HepG2 (cell line): ENCODE results near the gene AGRN.

Experiments used
- CBX2 ChIP-seq, 2 experiments: fragments of 200-600 bp in 1 of 2; sonication (generic); formaldehyde crosslinking in 1 of 2; IDR thresholded peaks; 2 replicates each; pipeline versions ENCODE4 v1.7.0 to v1.8.1; 2018 to 2022; ENCODE audit warnings: low read depth in 2 of 2, low read length in 1 of 2, mild to moderate bottlenecking in 1 of 2, missing genetic modification reagents in 1 of 2
- CTCF ChIP-seq: sonication (generic); formaldehyde crosslinking; IDR thresholded peaks from 2 replicates; pipeline ENCODE4 v1.5.0; 2020; ENCODE audit warnings: mild to moderate bottlenecking, missing genetic modification reagents, moderate library complexity
- HCFC1 ChIP-seq: fragments of 150-350 bp; IDR thresholded peaks from 2 replicates; pipeline ENCODE4 v1.6.1; 2014; ENCODE audit warnings: low read depth, low read length
- IRF1 ChIP-seq: sonication (generic); formaldehyde crosslinking; IDR thresholded peaks from 2 replicates; pipeline ENCODE4 v1.4.0; 2020; ENCODE audit warnings: low read depth, mild to moderate bottlenecking, missing genetic modification reagents
- MED13 ChIP-seq: sonication (generic); formaldehyde crosslinking; IDR thresholded peaks from 2 replicates; pipeline ENCODE4 v1.5.0; 2020; ENCODE audit warnings: missing genetic modification reagents
- POLR2A ChIP-seq, 2 experiments: IDR thresholded peaks; 2 replicates each; pipeline ENCODE4 v1.6.1; 2011; ENCODE audit warnings: low read depth in 2 of 2, low read length in 2 of 2, mild to moderate bottlenecking in 1 of 2, moderate library complexity in 1 of 2; ENCODE audit not compliant: insufficient read depth in 1 of 2
- POLR2AphosphoS5 ChIP-seq: IDR thresholded peaks from 2 replicates; pipeline ENCODE4 v1.6.1; 2012; ENCODE audit warnings: low read depth, low read length
- RAD21 ChIP-seq: fragments of 450-650 bp; formaldehyde crosslinking; IDR thresholded peaks from 2 replicates; pipeline ENCODE4 v1.5.0; 2020; ENCODE audit warnings: mild to moderate bottlenecking
- RNF2 ChIP-seq: fragments of 450-650 bp; conservative IDR thresholded peaks from 2 replicates; pipeline ENCODE4 v1.6.1; 2016; ENCODE audit warnings: low read depth
- SPEN ChIP-seq: sonication (generic); formaldehyde crosslinking; IDR thresholded peaks from 2 replicates; pipeline ENCODE4 v1.5.1; 2020; ENCODE audit warnings: low read depth, mild to moderate bottlenecking, missing genetic modification reagents
- TCF7 ChIP-seq: sonication (generic); IDR thresholded peaks from 2 replicates; pipeline ENCODE4 v1.6.1; 2016; ENCODE audit warnings: antibody characterized with exemption, low read depth
- ZBED4 ChIP-seq: sonication (generic); formaldehyde crosslinking; IDR thresholded peaks from 2 replicates; pipeline ENCODE4 v1.4.0; 2020; ENCODE audit warnings: missing genetic modification reagents, borderline replicate concordance
- ZNF224 ChIP-seq: sonication (generic); formaldehyde crosslinking; IDR thresholded peaks from 2 replicates; pipeline ENCODE4 v1.5.0; 2020; ENCODE audit warnings: mild to moderate bottlenecking, missing genetic modification reagents
- ZNF577 ChIP-seq: sonication (generic); formaldehyde crosslinking; IDR thresholded peaks from 2 replicates; pipeline ENCODE4 v1.4.0; 2020; ENCODE audit warnings: mild to moderate bottlenecking, low read depth, missing genetic modification reagents, borderline replicate concordance

- TF ChIP-seq POLR2A (IDR thresholded peaks at IDR 0.05; ENCODE audit: insufficient read depth in 1 of 2, low read depth in 2 of 2, low read length in 2 of 2) (no peak), CTCF (CRISPR knock-in tag) (no peak), ZNF577 (CRISPR knock-in tag) (no peak), ZBED4 (CRISPR knock-in tag) (no peak), ZNF224 (CRISPR knock-in tag) (no peak), POLR2AphosphoS5 (no peak), HCFC1 (no peak), IRF1 (CRISPR knock-in tag) (no peak), SPEN (CRISPR knock-in tag) (no peak), RNF2 (no peak), TCF7 (no peak), RAD21 (CRISPR knock-in tag) (no peak), CBX2 (IDR thresholded peaks at IDR 0.05; ENCODE audit: low read depth, low read length) (no peak), CBX2 (CRISPR knock-in tag; IDR thresholded peaks at IDR 0.05; ENCODE audit: low read depth) (no peak), MED13 (CRISPR knock-in tag) (no peak)
Measured at GRCh38 chr1:1090424-1091343, 70.8 kb downstream of the AGRN start.
